Natural killer cell treated with Interleukin-12 subunit alpha and Interleukin-12 subunit beta and Interleukin-15 and Interleukin-18, amount 100 ng/mL, for 72 hours (primary cell): ENCODE results near the gene HPCAL1. TPM values are rescaled to one million over a fixed set of nuclear protein-coding genes. Genes with fewer than 3 reads are reported as not detected.

Experiments used
- ATAC-seq, 2 donors: fragments of 150-1000 bp; cut with Tn5 transposase in 1 of 2; sonication (Bioruptor Pico), chemical (Tn5 transposase) in 1 of 2; 2 replicates each; pipeline ENCODE4 v1.10.0; 2021
- DNase-seq: peaks from one replicate; pipeline ENCODE4 v3.0.0; 2022; ENCODE audit warnings: low spot score
- H3K27ac Mint-ChIP-seq, 2 donors: 1 replicate in 1 of 2; 2 replicates in 1 of 2; pipeline ENCODE4 v1.8.0; 2022; ENCODE audit warnings: mixed read lengths in 2 of 2, mild to moderate bottlenecking in 1 of 2, moderate library complexity in 1 of 2
- H3K27me3 Mint-ChIP-seq, 2 donors: 1 replicate in 1 of 2; 2 replicates in 1 of 2; pipeline ENCODE4 v1.8.0; 2022; ENCODE audit warnings: mixed read lengths in 2 of 2
- H3K36me3 Mint-ChIP-seq: one replicate; pipeline ENCODE4 v1.8.0; 2022; ENCODE audit warnings: mixed read lengths
- H3K4me1 Mint-ChIP-seq, 2 donors: 1 replicate in 1 of 2; 2 replicates in 1 of 2; pipeline ENCODE4 v1.8.0; 2022; ENCODE audit warnings: low read depth in 2 of 2, mixed read lengths in 2 of 2, mild to moderate bottlenecking in 1 of 2
- H3K4me3 Mint-ChIP-seq: one replicate; pipeline ENCODE4 v1.8.0; 2022; ENCODE audit warnings: mixed read lengths
- H3K9me3 Mint-ChIP-seq: 2 replicates; pipeline ENCODE4 v1.8.0; 2022; ENCODE audit warnings: mixed read lengths
- total RNA-seq, 2 donors: library from RNA; stranded (reverse); gene quantifications; one replicate each; pipeline ENCODE4 v1.2.3, GENCODE V29; 2022

The HPCAL1 gene
- total RNA-seq, 2 donors from 2014 or later, result 13.8 to 19.0 TPM

GRCh38 chr2:10274983-10275802 is 27.5 kb upstream of the HPCAL1 start:
- Mint-ChIP-seq H3K9me3 (no peaks in the 10 kb centered on the region), H3K4me1 (peaks cover 23 to 25% of the 10 kb centered on the region in 2 donors), H3K36me3 (no peaks in the 10 kb centered on the region), H3K27ac (no peak overlapping the region), H3K4me3 (no peak overlapping the region), H3K27me3 (no peaks in the 10 kb centered on the region)
- no peak for DNase-seq
- no peak for ATAC-seq

GRCh38 chr2:10276481-10277292 is 26.0 kb upstream of the HPCAL1 start:
- peak overlapping the region; percentile 4 for H3K4me3 Mint-ChIP-seq
- DNase-seq (no peak), ATAC-seq (no peak)
- peak overlapping the region; percentile 16 to 88 for H3K27ac Mint-ChIP-seq
- no peaks in the 10 kb centered on the region for H3K9me3 Mint-ChIP-seq
- peaks cover 23 to 25% of the 10 kb centered on the region in 2 donors for H3K4me1 Mint-ChIP-seq
- H3K27me3 Mint-ChIP-seq, result no peaks in the 10 kb centered on the region
- no peaks in the 10 kb centered on the region for H3K36me3 Mint-ChIP-seq

GRCh38 chr2:10277293-10278028 is 25.2 kb upstream of the HPCAL1 start:
- Mint-ChIP-seq H3K4me1 (peaks cover 24 to 31% of the 10 kb centered on the region in 2 donors), H3K4me3 (peak overlapping the region; percentile 4), H3K36me3 (no peaks in the 10 kb centered on the region), H3K27ac (peak overlapping the region; percentile 16 to 88), H3K27me3 (no peaks in the 10 kb centered on the region), H3K9me3 (no peaks in the 10 kb centered on the region)
- DNase-seq, result no peak
- ATAC-seq, result no peak

- ATAC-seq (peak; percentile 81 to 84), DNase-seq (peak; percentile 80)
- peaks cover 32 to 37% of the 10 kb centered on the region in 2 donors for H3K4me1 Mint-ChIP-seq
- no peaks in the 10 kb centered on the region for H3K27me3 Mint-ChIP-seq
- peak overlapping the region; percentile 56 for H3K4me3 Mint-ChIP-seq
- no peaks in the 10 kb centered on the region for H3K36me3 Mint-ChIP-seq
- H3K9me3 Mint-ChIP-seq, result no peaks in the 10 kb centered on the region
- peak overlapping the region; percentile 46 to 88 for H3K27ac Mint-ChIP-seq
These were observed 24.5 kb upstream of the HPCAL1 start for GRCh38 chr2:10278029-10278762.

GRCh38 chr2:10278763-10279471 is 23.8 kb upstream of the HPCAL1 start:
- Mint-ChIP-seq H3K9me3 (no peaks in the 10 kb centered on the region), H3K36me3 (no peaks in the 10 kb centered on the region), H3K27me3 (no peaks in the 10 kb centered on the region), H3K4me3 (peak overlapping the region; percentile 56), H3K4me1 (peaks cover 37 to 43% of the 10 kb centered on the region in 2 donors), H3K27ac (peak overlapping the region; percentile 46 to 88)
- ATAC-seq (no peak), DNase-seq (no peak)

- no peak for DNase-seq
- Mint-ChIP-seq H3K4me3 (no peak overlapping the region), H3K27me3 (no peaks in the 10 kb centered on the region), H3K9me3 (no peaks in the 10 kb centered on the region), H3K4me1 (peaks cover 37 to 43% of the 10 kb centered on the region in 2 donors), H3K27ac (peak overlapping the region in 1 of 2 donors; percentile 46), H3K36me3 (no peaks in the 10 kb centered on the region)
- no peak for ATAC-seq
These were observed 23.2 kb upstream of the HPCAL1 start for GRCh38 chr2:10279472-10279870.

- H3K27me3 Mint-ChIP-seq, result no peaks in the 10 kb centered on the region
- H3K27ac Mint-ChIP-seq, result peak overlapping the region in 1 of 2 donors; percentile 14
- DNase-seq (no peak), ATAC-seq (no peak)
- no peak overlapping the region for H3K4me3 Mint-ChIP-seq
- peaks cover 39 to 45% of the 10 kb centered on the region in 2 donors for H3K4me1 Mint-ChIP-seq
- H3K36me3 Mint-ChIP-seq, result no peaks in the 10 kb centered on the region
- H3K9me3 Mint-ChIP-seq, result no peaks in the 10 kb centered on the region
These were observed 22.7 kb upstream of the HPCAL1 start for GRCh38 chr2:10279946-10280463.

- no peaks in the 10 kb centered on the region for H3K9me3 Mint-ChIP-seq
- H3K27ac Mint-ChIP-seq, result no peak overlapping the region
- no peak for DNase-seq
- no peak overlapping the region for H3K4me3 Mint-ChIP-seq
- no peak for ATAC-seq
- peaks cover 39 to 50% of the 10 kb centered on the region in 2 donors for H3K4me1 Mint-ChIP-seq
- no peaks in the 10 kb centered on the region for H3K36me3 Mint-ChIP-seq
- no peaks in the 10 kb centered on the region for H3K27me3 Mint-ChIP-seq
These were observed 20.8 kb upstream of the HPCAL1 start for GRCh38 chr2:10281891-10282290.

- no peaks in the 10 kb centered on the region for H3K27me3 Mint-ChIP-seq
- peak overlapping the region in 1 of 2 donors; percentile 44 for H3K27ac Mint-ChIP-seq
- DNase-seq (no peak), ATAC-seq (no peak)
- H3K4me3 Mint-ChIP-seq, result no peak overlapping the region
- H3K4me1 Mint-ChIP-seq, result peaks cover 31 to 43% of the 10 kb centered on the region in 2 donors
- no peaks in the 10 kb centered on the region for H3K9me3 Mint-ChIP-seq
- H3K36me3 Mint-ChIP-seq, result no peaks in the 10 kb centered on the region
These were observed 20.0 kb upstream of the HPCAL1 start for GRCh38 chr2:10282611-10283105.

GRCh38 chr2:10283106-10284062 is 19.3 kb upstream of the HPCAL1 start:
- no peak for DNase-seq
- Mint-ChIP-seq H3K4me3 (no peak overlapping the region), H3K27me3 (no peaks in the 10 kb centered on the region), H3K4me1 (peaks cover 28 to 39% of the 10 kb centered on the region in 2 donors), H3K27ac (peak overlapping the region in 1 of 2 donors; percentile 44), H3K9me3 (no peaks in the 10 kb centered on the region), H3K36me3 (no peaks in the 10 kb centered on the region)
- ATAC-seq, result peak; percentile 73 to 86

- DNase-seq (no peak), ATAC-seq (no peak)
- Mint-ChIP-seq H3K4me3 (no peak overlapping the region), H3K9me3 (no peaks in the 10 kb centered on the region), H3K27me3 (no peaks in the 10 kb centered on the region), H3K27ac (no peak overlapping the region), H3K4me1 (peaks cover 19 to 31% of the 10 kb centered on the region in 2 donors), H3K36me3 (no peaks in the 10 kb centered on the region)
These were observed 18.4 kb upstream of the HPCAL1 start for GRCh38 chr2:10284108-10284870.
